Fibroblast of lung (primary cell): ENCODE measurements around the gene OR2W3. TPM values are rescaled to one million over a fixed set of nuclear protein-coding genes. Genes with fewer than 3 reads are reported as not detected.

Source experiments
- DNase-seq, 2 donors: peaks; one replicate each; pipeline versions ENCODE4 v3.0.0 to v3.0.0-alpha.2; 2010; ENCODE audit warnings: low read depth in 2 of 2
- H2AFZ ChIP-seq: 2 replicates; pipeline ENCODE4 v1.5.1; 2012; ENCODE audit warnings: low read length, control low read depth, inconsistent platforms
- H3K27ac ChIP-seq: 2 replicates; pipeline ENCODE4 v1.5.1; 2011; ENCODE audit warnings: low read length, control low read depth; ENCODE audit not compliant: insufficient read depth
- H3K27me3 ChIP-seq: 2 replicates; pipeline ENCODE4 v1.5.1; 2011; ENCODE audit warnings: mild to moderate bottlenecking, low read length; ENCODE audit not compliant: control insufficient read depth, insufficient read depth
- H3K36me3 ChIP-seq: 2 replicates; pipeline ENCODE4 v1.5.1; 2011; ENCODE audit warnings: low read length; ENCODE audit not compliant: control insufficient read depth, insufficient read depth
- H3K4me1 ChIP-seq: 2 replicates; pipeline ENCODE4 v1.5.1; 2011; ENCODE audit warnings: low read length; ENCODE audit not compliant: control insufficient read depth, insufficient read depth; ENCODE audit errors: extremely low read depth
- H3K4me2 ChIP-seq: 2 replicates; pipeline ENCODE4 v1.5.1; 2011; ENCODE audit warnings: low read length, control low read depth; ENCODE audit not compliant: insufficient read depth; ENCODE audit errors: extremely low read depth
- H3K4me3 ChIP-seq, 4 experiments: fragments of 200-600 bp in 1 of 4; sonication (generic) in 1 of 4; replicated peaks in 1 of 4; 2 replicates each; pipeline ENCODE4 v1.5.1; 2011 to 2016; ENCODE audit warnings: low read length in 4 of 4, low read depth in 3 of 4, mild to moderate bottlenecking in 3 of 4, control low read depth in 2 of 4, inconsistent platforms in 1 of 4, mixed read lengths in 1 of 4; ENCODE audit not compliant: insufficient read depth in 1 of 4; ENCODE audit errors: control extremely low read depth in 1 of 4
- H3K79me2 ChIP-seq: 2 replicates; pipeline ENCODE4 v1.5.1; 2012; ENCODE audit warnings: mild to moderate bottlenecking, low read length, inconsistent platforms; ENCODE audit not compliant: control insufficient read depth, insufficient read depth
- H3K9ac ChIP-seq: 2 replicates; pipeline ENCODE4 v1.5.1; 2011; ENCODE audit warnings: mild to moderate bottlenecking, low read length, control low read depth; ENCODE audit not compliant: insufficient read depth
- H3K9me3 ChIP-seq: 2 replicates; pipeline ENCODE4 v1.5.1; 2012; ENCODE audit warnings: low read depth, low read length; ENCODE audit not compliant: control insufficient read depth, insufficient read depth
- H4K20me1 ChIP-seq: 2 replicates; pipeline ENCODE4 v1.5.1; 2011; ENCODE audit warnings: low read length; ENCODE audit not compliant: control insufficient read depth, insufficient read depth; ENCODE audit errors: extremely low read depth
- EZH2 ChIP-seq: IDR thresholded peaks from 2 replicates; pipeline ENCODE4 v1.5.1; 2012; ENCODE audit warnings: low read length, control low read depth, mild to moderate bottlenecking; ENCODE audit errors: missing control alignments
- polyA plus RNA-seq, 2 donors: library from polyadenylated mRNA; depleted of rRNA in 1 of 2; stranded (reverse) in 1 of 2; unstranded in 1 of 2; fragments of >200 nt; gene quantifications; 2 replicates each; pipeline ENCODE4 v1.2.1, GENCODE V29; 2011 to 2012; ENCODE audit warnings: missing spikeins in 1 of 2
- total RNA-seq: library from RNA; depleted of rRNA; stranded (reverse); fragments of >200 nt; gene quantifications from 2 replicates; pipeline ENCODE4 v1.2.1, GENCODE V29; 2014
- TF ChIP-seq, protein P1 (sequence below), 2 donors: IDR thresholded peaks in 1 of 2; conservative IDR thresholded peaks in 1 of 2; 1 replicate in 1 of 2; 2 replicates in 1 of 2; pipeline ENCODE4 v1.5.1; 2011 to 2012; ENCODE audit warnings: low read length in 2 of 2, control low read depth in 1 of 2, inconsistent platforms in 1 of 2, low read depth in 1 of 2, mild to moderate bottlenecking in 1 of 2

Gene OR2W3
- total and polyA plus RNA-seq, 2 donors (not counting 1 experiment from before 2014, with no cell fraction given) = 3.2 TPM; not detected in 1

DNA sequence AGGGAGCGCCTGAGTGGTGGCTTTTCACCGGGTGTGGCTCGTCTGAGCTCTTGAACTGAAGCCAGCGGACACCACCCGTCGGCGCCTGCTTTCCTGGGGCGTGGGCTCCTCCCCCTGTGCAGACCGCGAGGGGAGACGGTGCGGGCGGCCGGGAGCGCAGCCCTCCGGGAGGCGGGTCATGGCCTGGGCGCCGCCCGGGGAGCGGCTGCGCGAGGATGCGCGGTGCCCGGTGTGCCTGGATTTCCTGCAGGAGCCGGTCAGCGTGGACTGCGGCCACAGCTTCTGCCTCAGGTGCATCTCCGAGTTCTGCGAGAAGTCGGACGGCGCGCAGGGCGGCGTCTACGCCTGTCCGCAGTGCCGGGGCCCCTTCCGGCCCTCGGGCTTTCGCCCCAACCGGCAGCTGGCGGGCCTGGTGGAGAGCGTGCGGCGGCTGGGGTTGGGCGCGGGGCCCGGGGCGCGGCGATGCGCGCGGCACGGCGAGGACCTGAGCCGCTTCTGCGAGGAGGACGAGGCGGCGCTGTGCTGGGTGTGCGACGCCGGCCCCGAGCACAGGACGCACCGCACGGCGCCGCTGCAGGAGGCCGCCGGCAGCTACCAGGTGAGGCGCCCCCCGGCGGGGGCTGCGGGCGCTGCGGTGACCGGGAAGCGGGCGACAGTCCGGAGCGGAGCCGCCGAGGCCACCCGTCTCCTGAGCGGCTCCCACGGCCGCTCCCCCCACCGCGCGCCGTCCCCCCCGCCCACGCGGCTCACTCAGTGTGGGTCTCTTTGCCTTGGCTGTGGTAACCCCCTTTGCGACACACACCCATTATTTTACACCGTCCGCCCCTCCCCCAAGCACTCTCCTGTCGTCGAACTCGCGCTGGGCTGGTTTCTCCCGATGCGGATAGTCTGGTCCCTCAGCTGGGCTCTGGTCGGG, 38.1 kb upstream of the OR2W3 start, which contains the start of gene TRIM58:
TSS of gene TRIM58 (plus strand) at position 119 of the 916 bp plus-strand sequence. CDS start at position 179, 60 bp downstream.
- DNase-seq = peak in 1 of 2 donors; percentile 3
- H3K79me2 ChIP-seq = no peaks in the 10 kb centered on the region
- no peaks in the 10 kb centered on the region for H3K9me3 ChIP-seq
- no peaks in the 10 kb centered on the region for H3K36me3 ChIP-seq
- no peak within 1 kb of the TSS for H2AFZ ChIP-seq
- peak within 1 kb of the TSS in 2 of 4 experiments; percentile 10 to 45 for H3K4me3 ChIP-seq
- no peak within 1 kb of the TSS for H3K27ac ChIP-seq
- no peaks in the 10 kb centered on the region for H4K20me1 ChIP-seq
- TF ChIP-seq EZH2 = no peak
- TF ChIP-seq, protein P1, sequence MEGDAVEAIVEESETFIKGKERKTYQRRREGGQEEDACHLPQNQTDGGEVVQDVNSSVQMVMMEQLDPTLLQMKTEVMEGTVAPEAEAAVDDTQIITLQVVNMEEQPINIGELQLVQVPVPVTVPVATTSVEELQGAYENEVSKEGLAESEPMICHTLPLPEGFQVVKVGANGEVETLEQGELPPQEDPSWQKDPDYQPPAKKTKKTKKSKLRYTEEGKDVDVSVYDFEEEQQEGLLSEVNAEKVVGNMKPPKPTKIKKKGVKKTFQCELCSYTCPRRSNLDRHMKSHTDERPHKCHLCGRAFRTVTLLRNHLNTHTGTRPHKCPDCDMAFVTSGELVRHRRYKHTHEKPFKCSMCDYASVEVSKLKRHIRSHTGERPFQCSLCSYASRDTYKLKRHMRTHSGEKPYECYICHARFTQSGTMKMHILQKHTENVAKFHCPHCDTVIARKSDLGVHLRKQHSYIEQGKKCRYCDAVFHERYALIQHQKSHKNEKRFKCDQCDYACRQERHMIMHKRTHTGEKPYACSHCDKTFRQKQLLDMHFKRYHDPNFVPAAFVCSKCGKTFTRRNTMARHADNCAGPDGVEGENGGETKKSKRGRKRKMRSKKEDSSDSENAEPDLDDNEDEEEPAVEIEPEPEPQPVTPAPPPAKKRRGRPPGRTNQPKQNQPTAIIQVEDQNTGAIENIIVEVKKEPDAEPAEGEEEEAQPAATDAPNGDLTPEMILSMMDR (conservative IDR thresholded peaks at IDR 0.05 in 1 of 2, IDR thresholded peaks at IDR 0.05 in 1 of 2; ENCODE audit: low read depth in 1 of 2, low read length in 2 of 2) = no peak
- no peak within 1 kb of the TSS for H3K4me2 ChIP-seq
- no peaks in the 10 kb centered on the region for H3K4me1 ChIP-seq
- peak within 1 kb of the TSS; percentile 30 for H3K9ac ChIP-seq
- no peaks in the 10 kb centered on the region for H3K27me3 ChIP-seq

GRCh38 chr1:247857985-247858619, 37.3 kb upstream of the OR2W3 start:
- H2AFZ ChIP-seq = no peak overlapping the region
- H3K4me2 ChIP-seq = no peak overlapping the region
- H3K9me3 ChIP-seq = no peaks in the 10 kb centered on the region
- H3K4me3 ChIP-seq = peak overlapping the region in 2 of 4 experiments; percentile 10 to 45
- no peaks in the 10 kb centered on the region for H4K20me1 ChIP-seq
- no peaks in the 10 kb centered on the region for H3K27me3 ChIP-seq
- H3K9ac ChIP-seq = no peak overlapping the region
- no peaks in the 10 kb centered on the region for H3K36me3 ChIP-seq
- TF ChIP-seq, protein P1 (conservative IDR thresholded peaks at IDR 0.05 in 1 of 2, IDR thresholded peaks at IDR 0.05 in 1 of 2; ENCODE audit: low read depth in 1 of 2, low read length in 2 of 2) = no peak
- TF ChIP-seq EZH2 = no peak
- no peak for DNase-seq
- no peak overlapping the region for H3K27ac ChIP-seq
- no peaks in the 10 kb centered on the region for H3K4me1 ChIP-seq
- H3K79me2 ChIP-seq = no peaks in the 10 kb centered on the region

- TF ChIP-seq EZH2 = no peak
- TF ChIP-seq, protein P1 (conservative IDR thresholded peaks at IDR 0.05 in 1 of 2, IDR thresholded peaks at IDR 0.05 in 1 of 2; ENCODE audit: low read depth in 1 of 2, low read length in 2 of 2) = no peak
- H3K27ac ChIP-seq = no peak overlapping the region
- H3K27me3 ChIP-seq = no peaks in the 10 kb centered on the region
- H3K79me2 ChIP-seq = no peaks in the 10 kb centered on the region
- no peak overlapping the region for H2AFZ ChIP-seq
- H4K20me1 ChIP-seq = no peaks in the 10 kb centered on the region
- H3K36me3 ChIP-seq = no peaks in the 10 kb centered on the region
- no peak for DNase-seq
- H3K4me2 ChIP-seq = no peak overlapping the region
- H3K4me1 ChIP-seq = no peaks in the 10 kb centered on the region
- no peak overlapping the region for H3K9ac ChIP-seq
- no peak overlapping the region for H3K4me3 ChIP-seq
- no peaks in the 10 kb centered on the region for H3K9me3 ChIP-seq
Measured at GRCh38 chr1:247862756-247863155, 32.6 kb upstream of the OR2W3 start.
